ENCODE data around the gene MED25.

The MED25 gene

GRCh38 chr19:49799271-49799797, 18.8 kb upstream of the MED25 start:
- no peak for DNase-seq (ENCODE audit: low read depth)

GRCh38 chr19:49799798-49800376, 18.2 kb upstream of the MED25 start:
- no peak for DNase-seq (ENCODE audit: low read depth)

- DNase-seq (ENCODE audit: low read depth), result no peak
These were observed 17.3 kb upstream of the MED25 start for GRCh38 chr19:49800771-49801170.

GRCh38 chr19:49801401-49801888, 16.6 kb upstream of the MED25 start:
- no peak for DNase-seq (ENCODE audit: low read depth)

GRCh38 chr19:49801966-49802661, 16.0 kb upstream of the MED25 start:
- peak; percentile 83 for DNase-seq (ENCODE audit: low read depth)

GRCh38 chr19:49802836-49803528, 15.1 kb upstream of the MED25 start:
- no peak for DNase-seq (ENCODE audit: low read depth)

- DNase-seq (ENCODE audit: low read depth), result no peak
These were observed 14.6 kb upstream of the MED25 start for GRCh38 chr19:49803529-49803856.

GRCh38 chr19:49805822-49806619, 12.1 kb upstream of the MED25 start:
- DNase-seq (ENCODE audit: low read depth), result no peak

- DNase-seq (ENCODE audit: low read depth), result no peak
These were observed 11.5 kb upstream of the MED25 start for GRCh38 chr19:49806620-49806959.

- DNase-seq (ENCODE audit: low read depth), result no peak
These were observed 10.8 kb upstream of the MED25 start for GRCh38 chr19:49807058-49807903.

- DNase-seq (ENCODE audit: low read depth), result no peak
These were observed 10.0 kb upstream of the MED25 start for GRCh38 chr19:49807904-49808675.

- peak; percentile 85 for DNase-seq (ENCODE audit: low read depth)
These were observed 9.4 kb upstream of the MED25 start for GRCh38 chr19:49808711-49809159.

GRCh38 chr19:49809160-49809940, 8.7 kb upstream of the MED25 start:
- peak; percentile 37 for DNase-seq (ENCODE audit: low read depth)

- no peak for DNase-seq (ENCODE audit: low read depth)
These were observed 8.1 kb upstream of the MED25 start for GRCh38 chr19:49809941-49810389.

- no peak for DNase-seq (ENCODE audit: low read depth)
These were observed 6.8 kb upstream of the MED25 start for GRCh38 chr19:49811328-49811727.

GRCh38 chr19:49812452-49812996, 5.6 kb upstream of the MED25 start:
- DNase-seq (ENCODE audit: low read depth), result no peak

GRCh38 chr19:49812997-49813861, 4.9 kb upstream of the MED25 start, which contains the start of gene FUZ:
Gene FUZ, minus strand, starts transcription at chr19:49813292. Its CDS starts 186 bp downstream, at chr19:49813106.
- DNase-seq (ENCODE audit: low read depth), result peak; percentile 99

GRCh38 chr19:49814010-49814409, 4.1 kb upstream of the MED25 start:
- DNase-seq (ENCODE audit: low read depth), result no peak

All from fibroblast of gingiva (primary cell).